Measurements from ENCODE around the gene NELL1. TPM values are rescaled to one million over a fixed set of nuclear protein-coding genes. Genes with fewer than 3 reads are reported as not detected.

The NELL1 gene
- total and polyA plus RNA-seq, 7 experiments from 2014 or later, result not detected

DNA sequence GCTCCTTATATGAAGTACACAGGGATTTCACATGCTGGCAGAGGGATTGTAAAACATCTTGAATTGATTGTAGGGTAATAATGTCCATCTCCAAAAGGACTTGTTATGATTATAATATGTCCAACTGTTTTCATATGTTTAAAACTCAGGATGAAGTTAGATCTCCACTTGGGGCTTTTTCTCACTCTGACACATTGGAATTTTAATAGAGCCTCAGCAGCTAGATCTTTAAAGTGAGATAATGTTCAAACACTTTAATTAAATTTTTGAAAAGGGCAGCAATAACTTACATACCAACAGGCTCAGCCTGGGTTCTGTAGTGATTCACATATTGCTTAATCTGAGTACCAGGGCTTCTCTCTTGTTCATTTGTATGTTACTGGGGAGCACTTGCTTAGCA, 152.1 kb downstream of the NELL1 start:
- Mint-ChIP-seq H3K27me3 (peaks cover 0 to 4% (median 0%) of the 10 kb centered on the region in 5 donors), H3K9me3 (peaks cover 1 to 17% (median 4%) of the 10 kb centered on the region in 11 donors), H3K27ac (no peak overlapping the region), H3K36me3 (no peaks in the 10 kb centered on the region), H3K4me3 (no peak overlapping the region), H3K4me1 (no peaks in the 10 kb centered on the region)
- H3K4me3 ChIP-seq (ENCODE audit: low read length), result no peak overlapping the region
- no peak for DNase-seq
- H3K27me3 ChIP-seq (ENCODE audit: control insufficient read depth in 2 of 2, insufficient read depth in 2 of 2, low read length in 2 of 2), result no peaks in the 10 kb centered on the region
- intact Hi-C loops (cut with micrococcal nuclease), result no loop called here
- ATAC-seq, result no peak
- no peak overlapping the region for H3K27ac ChIP-seq (ENCODE audit: low read depth, low read length)
- ChIA-PET POLR2A (no interaction called here), CTCF (no interaction called here)
- H3K36me3 ChIP-seq (ENCODE audit: control insufficient read depth in 2 of 3, insufficient read depth in 3 of 3, low read length in 3 of 3), result no peaks in the 10 kb centered on the region
- H3K4me1 ChIP-seq (ENCODE audit: control insufficient read depth in 2 of 2, insufficient read depth in 2 of 2, low read length in 2 of 2), result no peaks in the 10 kb centered on the region
- no peaks in the 10 kb centered on the region for H3K9me3 ChIP-seq (ENCODE audit: control insufficient read depth in 2 of 3, low read length in 3 of 3)

DNA sequence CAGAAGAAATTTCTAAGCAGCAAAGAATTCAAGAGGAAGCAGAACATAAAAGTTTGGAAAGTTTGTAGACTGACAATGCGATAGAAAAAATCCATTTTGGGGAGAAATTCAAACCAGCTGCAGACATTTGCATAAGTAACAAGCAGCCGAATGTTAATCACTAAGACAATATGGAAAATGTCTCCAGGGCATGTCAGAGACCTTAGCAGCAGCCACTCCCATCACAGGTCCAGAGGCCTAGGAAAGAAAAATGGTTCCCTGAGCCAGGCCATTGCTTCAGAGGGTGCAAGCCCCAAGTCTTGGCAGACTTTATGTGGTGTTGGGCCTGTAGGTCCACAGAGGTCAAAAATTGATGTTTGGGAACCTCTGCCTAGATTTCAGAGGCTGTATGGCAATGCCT, 155.4 kb downstream of the NELL1 start:
- H3K36me3 ChIP-seq (ENCODE audit: control insufficient read depth in 2 of 3, insufficient read depth in 3 of 3, low read length in 3 of 3), result no peaks in the 10 kb centered on the region
- no peaks in the 10 kb centered on the region for H3K36me3 Mint-ChIP-seq
- H3K27ac ChIP-seq (ENCODE audit: low read depth, low read length), result no peak overlapping the region
- ATAC-seq (no peak), DNase-seq (no peak)
- no peaks in the 10 kb centered on the region for H3K27me3 ChIP-seq (ENCODE audit: control insufficient read depth in 2 of 2, insufficient read depth in 2 of 2, low read length in 2 of 2)
- H3K27ac Mint-ChIP-seq, result no peak overlapping the region
- intact Hi-C loops (cut with micrococcal nuclease), result no loop called here
- H3K9me3 Mint-ChIP-seq, result peaks cover 0 to 12% (median 3%) of the 10 kb centered on the region in 11 donors
- CTCF ChIA-PET, result no interaction called here
- H3K4me1 Mint-ChIP-seq, result no peaks in the 10 kb centered on the region
- H3K27me3 Mint-ChIP-seq, result peaks cover 0 to 4% (median 0%) of the 10 kb centered on the region in 5 donors
- POLR2A ChIA-PET, result no interaction called here
- H3K4me3 ChIP-seq (ENCODE audit: low read length), result no peak overlapping the region
- no peak overlapping the region for H3K4me3 Mint-ChIP-seq
- H3K9me3 ChIP-seq (ENCODE audit: control insufficient read depth in 2 of 3, low read length in 3 of 3), result no peaks in the 10 kb centered on the region
- H3K4me1 ChIP-seq (ENCODE audit: control insufficient read depth in 2 of 2, insufficient read depth in 2 of 2, low read length in 2 of 2), result no peaks in the 10 kb centered on the region

DNA sequence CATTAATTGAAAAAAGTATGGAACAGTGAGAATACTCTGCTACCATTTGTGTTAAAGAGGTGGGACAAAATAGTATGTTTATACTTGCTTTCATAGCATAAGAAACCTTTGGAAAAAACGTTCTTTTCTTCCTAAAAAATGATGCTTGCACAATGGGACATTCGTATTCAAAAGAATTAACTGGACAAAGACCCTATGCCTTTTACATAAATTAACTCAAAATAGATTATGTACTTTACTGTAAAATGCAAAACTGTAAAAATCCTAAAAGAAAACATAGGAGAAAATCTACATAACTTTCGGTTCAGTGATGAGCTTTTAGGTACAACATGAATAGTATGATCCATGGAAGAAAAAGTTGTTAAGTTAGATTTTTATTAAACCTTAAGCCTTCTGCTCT, 166.2 kb downstream of the NELL1 start:
- Mint-ChIP-seq H3K4me3 (no peak overlapping the region), H3K27ac (no peak overlapping the region), H3K27me3 (no peaks in the 10 kb centered on the region), H3K4me1 (no peaks in the 10 kb centered on the region), H3K9me3 (no peaks in the 10 kb centered on the region), H3K36me3 (no peaks in the 10 kb centered on the region)
- H3K9me3 ChIP-seq (ENCODE audit: control insufficient read depth in 2 of 3, low read length in 3 of 3), result no peaks in the 10 kb centered on the region
- H3K4me1 ChIP-seq (ENCODE audit: control insufficient read depth in 2 of 2, insufficient read depth in 2 of 2, low read length in 2 of 2), result no peaks in the 10 kb centered on the region
- CTCF ChIA-PET, result no interaction called here
- no peaks in the 10 kb centered on the region for H3K27me3 ChIP-seq (ENCODE audit: control insufficient read depth in 2 of 2, insufficient read depth in 2 of 2, low read length in 2 of 2)
- no peak overlapping the region for H3K4me3 ChIP-seq (ENCODE audit: low read length)
- no peak for DNase-seq
- ATAC-seq, result no peak
- no peak overlapping the region for H3K27ac ChIP-seq (ENCODE audit: low read depth, low read length)
- POLR2A ChIA-PET, result no interaction called here
- intact Hi-C loops (cut with micrococcal nuclease), result no loop called here
- no peaks in the 10 kb centered on the region for H3K36me3 ChIP-seq (ENCODE audit: control insufficient read depth in 2 of 3, insufficient read depth in 3 of 3, low read length in 3 of 3)

DNA sequence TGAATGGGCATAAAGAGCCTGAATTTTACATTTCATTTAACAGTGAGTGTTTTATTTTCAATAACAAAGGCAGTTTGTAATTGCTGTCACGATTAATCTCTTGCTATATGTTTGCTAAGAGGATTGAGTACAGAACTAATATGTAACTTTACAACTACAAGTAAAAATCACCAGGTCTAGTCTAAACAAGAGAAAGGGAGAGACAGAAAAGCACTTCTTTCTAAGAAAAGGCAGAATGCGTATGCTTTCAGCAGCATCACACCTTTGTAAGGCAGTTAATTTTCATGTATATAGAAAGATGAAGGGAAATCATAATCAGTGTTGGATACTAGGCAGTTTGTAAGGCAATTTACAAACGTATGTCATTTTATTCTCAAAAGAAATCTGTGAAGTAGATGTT, 169.8 kb downstream of the NELL1 start:
- no peak overlapping the region for H3K4me3 Mint-ChIP-seq
- ChIA-PET POLR2A (no interaction called here), CTCF (no interaction called here)
- no peaks in the 10 kb centered on the region for H3K36me3 Mint-ChIP-seq
- no peaks in the 10 kb centered on the region for H3K9me3 ChIP-seq (ENCODE audit: control insufficient read depth in 2 of 3, low read length in 3 of 3)
- H3K4me1 Mint-ChIP-seq, result no peaks in the 10 kb centered on the region
- no peaks in the 10 kb centered on the region for H3K4me1 ChIP-seq (ENCODE audit: control insufficient read depth in 2 of 2, insufficient read depth in 2 of 2, low read length in 2 of 2)
- peaks cover 0 to 3% (median 0%) of the 10 kb centered on the region in 5 donors for H3K27me3 Mint-ChIP-seq
- no peak overlapping the region for H3K27ac Mint-ChIP-seq
- DNase-seq (no peak), ATAC-seq (no peak)
- no peaks in the 10 kb centered on the region for H3K27me3 ChIP-seq (ENCODE audit: control insufficient read depth in 2 of 2, insufficient read depth in 2 of 2, low read length in 2 of 2)
- H3K36me3 ChIP-seq (ENCODE audit: control insufficient read depth in 2 of 3, insufficient read depth in 3 of 3, low read length in 3 of 3), result no peaks in the 10 kb centered on the region
- H3K27ac ChIP-seq (ENCODE audit: low read depth, low read length), result no peak overlapping the region
- intact Hi-C loops (cut with micrococcal nuclease), result no loop called here
- no peak overlapping the region for H3K4me3 ChIP-seq (ENCODE audit: low read length)
- peaks cover 0 to 3% (median 0%) of the 10 kb centered on the region in 11 donors for H3K9me3 Mint-ChIP-seq

DNA sequence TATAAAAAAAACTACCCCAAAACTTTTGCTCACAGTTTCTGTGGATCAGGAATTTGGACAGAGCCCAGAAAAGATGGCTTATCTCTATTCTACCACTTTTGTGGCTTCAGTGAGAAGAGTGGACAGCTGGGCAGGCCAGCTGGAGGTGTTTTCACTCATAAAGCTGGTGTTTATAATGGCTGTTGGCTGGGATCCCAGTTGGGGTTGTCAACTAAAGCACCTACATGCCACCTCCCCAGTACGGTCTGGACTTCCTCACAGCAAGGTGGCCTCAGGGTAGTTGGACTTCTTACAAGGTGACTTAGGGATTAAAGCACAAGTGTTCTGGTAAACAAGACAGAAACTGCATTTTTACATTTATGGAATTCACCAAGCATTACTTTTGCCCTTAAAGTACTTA, 171.0 kb downstream of the NELL1 start:
- Histone ChIP-seq H3K9me3 (ENCODE audit: control insufficient read depth in 2 of 3, low read length in 3 of 3) (no peaks in the 10 kb centered on the region), H3K27ac (ENCODE audit: low read depth, low read length) (no peak overlapping the region), H3K4me3 (ENCODE audit: low read length) (no peak overlapping the region), H3K36me3 (ENCODE audit: control insufficient read depth in 2 of 3, insufficient read depth in 3 of 3, low read length in 3 of 3) (no peaks in the 10 kb centered on the region), H3K27me3 (ENCODE audit: control insufficient read depth in 2 of 2, insufficient read depth in 2 of 2, low read length in 2 of 2) (no peaks in the 10 kb centered on the region), H3K4me1 (ENCODE audit: control insufficient read depth in 2 of 2, insufficient read depth in 2 of 2, low read length in 2 of 2) (no peaks in the 10 kb centered on the region)
- CTCF ChIA-PET, result no interaction called here
- Mint-ChIP-seq H3K4me3 (no peak overlapping the region), H3K27ac (no peak overlapping the region), H3K27me3 (peaks cover 0 to 3% (median 0%) of the 10 kb centered on the region in 5 donors), H3K36me3 (no peaks in the 10 kb centered on the region), H3K9me3 (peaks cover 0 to 3% (median 0%) of the 10 kb centered on the region in 11 donors), H3K4me1 (no peaks in the 10 kb centered on the region)
- ATAC-seq (no peak), DNase-seq (no peak)
- POLR2A ChIA-PET, result no interaction called here
- intact Hi-C loops (cut with micrococcal nuclease), result no loop called here

DNA sequence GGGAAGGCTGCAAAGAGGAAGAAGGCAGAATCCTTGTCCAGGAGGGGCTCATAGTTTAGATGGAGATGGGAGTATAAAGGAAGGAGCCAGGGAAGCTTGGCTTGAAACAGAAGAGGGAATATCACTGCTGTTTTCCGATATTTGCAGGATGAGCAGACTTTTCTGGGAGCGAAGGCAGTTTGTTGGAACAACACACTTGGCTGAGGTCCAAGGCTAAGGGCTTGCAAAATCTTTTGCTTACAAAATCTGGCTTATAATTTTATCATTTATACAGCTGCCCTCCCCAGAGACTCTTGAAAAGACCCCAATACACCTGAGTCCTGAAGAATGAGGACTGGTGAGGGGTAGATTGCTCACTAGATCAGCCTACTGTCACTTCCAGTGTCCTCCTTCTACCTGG, 174.8 kb downstream of the NELL1 start:
- Histone ChIP-seq H3K9me3 (ENCODE audit: control insufficient read depth in 2 of 3, low read length in 3 of 3) (no peaks in the 10 kb centered on the region), H3K27me3 (ENCODE audit: control insufficient read depth in 2 of 2, insufficient read depth in 2 of 2, low read length in 2 of 2) (no peaks in the 10 kb centered on the region), H3K4me3 (ENCODE audit: low read length) (no peak overlapping the region), H3K27ac (ENCODE audit: low read depth, low read length) (no peak overlapping the region), H3K4me1 (ENCODE audit: control insufficient read depth in 2 of 2, insufficient read depth in 2 of 2, low read length in 2 of 2) (no peaks in the 10 kb centered on the region), H3K36me3 (ENCODE audit: control insufficient read depth in 2 of 3, insufficient read depth in 3 of 3, low read length in 3 of 3) (no peaks in the 10 kb centered on the region)
- Mint-ChIP-seq H3K4me3 (no peak overlapping the region), H3K4me1 (no peaks in the 10 kb centered on the region), H3K36me3 (no peaks in the 10 kb centered on the region), H3K9me3 (peaks cover 0 to 10% (median under 1%) of the 10 kb centered on the region in 11 donors), H3K27ac (no peak overlapping the region), H3K27me3 (peaks cover 0 to 3% (median 0%) of the 10 kb centered on the region in 5 donors)
- intact Hi-C loops (cut with micrococcal nuclease), result no loop called here
- DNase-seq, result no peak
- ChIA-PET CTCF (no interaction called here), POLR2A (no interaction called here)
- ATAC-seq, result no peak

DNA sequence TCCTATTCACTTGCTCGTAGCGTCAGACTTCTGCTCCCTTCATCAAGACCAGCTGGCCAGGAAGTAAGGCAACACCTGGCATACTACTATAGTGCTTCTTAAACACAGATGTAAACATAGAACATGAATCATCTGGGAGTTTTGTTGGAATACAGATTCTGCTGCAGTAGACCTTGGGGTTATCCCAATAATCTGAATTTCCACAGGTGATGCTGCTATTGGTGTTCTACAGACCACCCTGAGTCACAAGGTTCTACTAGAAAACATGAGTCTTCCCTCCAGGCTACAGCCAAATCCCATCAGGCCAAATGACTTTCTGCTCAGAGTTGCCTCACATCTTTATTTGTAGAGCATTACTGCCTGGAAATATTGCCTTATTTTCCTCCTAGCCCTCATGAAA, 175.2 kb downstream of the NELL1 start:
- no peaks in the 10 kb centered on the region for H3K36me3 Mint-ChIP-seq
- CTCF ChIA-PET, result no interaction called here
- Histone ChIP-seq H3K36me3 (ENCODE audit: control insufficient read depth in 2 of 3, insufficient read depth in 3 of 3, low read length in 3 of 3) (no peaks in the 10 kb centered on the region), H3K27me3 (ENCODE audit: control insufficient read depth in 2 of 2, insufficient read depth in 2 of 2, low read length in 2 of 2) (no peaks in the 10 kb centered on the region), H3K27ac (ENCODE audit: low read depth, low read length) (no peak overlapping the region), H3K9me3 (ENCODE audit: control insufficient read depth in 2 of 3, low read length in 3 of 3) (no peaks in the 10 kb centered on the region), H3K4me1 (ENCODE audit: control insufficient read depth in 2 of 2, insufficient read depth in 2 of 2, low read length in 2 of 2) (no peaks in the 10 kb centered on the region), H3K4me3 (ENCODE audit: low read length) (no peak overlapping the region)
- no peaks in the 10 kb centered on the region for H3K4me1 Mint-ChIP-seq
- H3K27ac Mint-ChIP-seq, result no peak overlapping the region
- intact Hi-C loops (cut with micrococcal nuclease), result no loop called here
- H3K27me3 Mint-ChIP-seq, result peaks cover 0 to 3% (median 0%) of the 10 kb centered on the region in 5 donors
- DNase-seq, result no peak
- no peak overlapping the region for H3K4me3 Mint-ChIP-seq
- POLR2A ChIA-PET, result no interaction called here
- ATAC-seq, result no peak
- peaks cover 0 to 10% (median 2%) of the 10 kb centered on the region in 11 donors for H3K9me3 Mint-ChIP-seq

Data from naive thymus-derived CD4-positive, alpha-beta T cell (primary cell).